Endothelial cell of umbilical vein (primary cell): ENCODE measurements around the gene KIAA1549. TPM values are rescaled to one million over a fixed set of nuclear protein-coding genes. Genes with fewer than 3 reads are reported as not detected.

Experiments used
- BruUV-seq: library from RNA; stranded (reverse); fragments of 400-500 nt; replicated peaks from 2 replicates; lab custom pipeline; 2021; lab: Mats Ljungman, UMichigan
- CTCF ChIA-PET: fragments of 300-600, 350-600 bp; sonication (Branson Sonifier 250); formaldehyde crosslinking; loops from one replicate; lab custom pipeline; 2021; ENCODE audit warnings: antibody characterized with exemption, inconsistent platforms; lab: Charles Lee
- POLR2A ChIA-PET: fragments of 300-600, 350-600 bp; sonication (Branson Sonifier 250); formaldehyde crosslinking; loops from one replicate; lab custom pipeline; 2021; ENCODE audit warnings: antibody characterized with exemption, inconsistent platforms; lab: Charles Lee
- DNase-seq: peaks from one replicate; pipeline ENCODE4 v3.0.0-alpha.2; 2011; ENCODE audit warnings: low read depth, low spot score
- FAIRE-seq: peaks from 2 replicates; lab custom pipeline; 2011; peaks lifted over from hg19 to GRCh38; lab: Jason Lieb, UNC
- H2AFZ ChIP-seq: 2 replicates; pipeline ENCODE4 v1.6.0; 2012; ENCODE audit warnings: low read depth, low read length, control low read depth, inconsistent platforms
- H3K27ac ChIP-seq: 2 replicates; pipeline ENCODE4 v1.5.1; 2011; ENCODE audit warnings: low read depth, mild to moderate bottlenecking, control low read depth, low read length, moderate library complexity; ENCODE audit not compliant: insufficient read depth
- H3K27me3 ChIP-seq, 2 experiments: 2 replicates each; pipeline versions ENCODE4 v1.6.0 to v1.6.1; 2011; ENCODE audit warnings: low read length in 2 of 2, mixed read lengths in 1 of 2; ENCODE audit not compliant: control insufficient read depth in 2 of 2, insufficient read depth in 2 of 2
- H3K36me3 ChIP-seq, 2 experiments: 2 replicates in 1 of 2; 3 replicates in 1 of 2; pipeline ENCODE4 v1.5.1; 2011; ENCODE audit warnings: low read length in 2 of 2, mild to moderate bottlenecking in 1 of 2, moderate library complexity in 1 of 2; ENCODE audit not compliant: control insufficient read depth in 2 of 2, insufficient read depth in 2 of 2; ENCODE audit errors: extremely low read depth in 1 of 2
- H3K4me1 ChIP-seq: 3 replicates; pipeline ENCODE4 v1.5.1; 2011; ENCODE audit warnings: mild to moderate bottlenecking, low read length; ENCODE audit not compliant: control insufficient read depth, insufficient read depth; ENCODE audit errors: extremely low read depth
- H3K4me2 ChIP-seq: 2 replicates; pipeline ENCODE4 v1.6.1; 2011; ENCODE audit warnings: low read length, control low read depth, mixed read lengths; ENCODE audit not compliant: insufficient read depth
- H3K4me3 ChIP-seq, 3 experiments: fragments of 200-600 bp in 1 of 3; sonication (generic), shearing (Covaris generic) in 1 of 3; replicated peaks in 1 of 3; 2 replicates each; pipeline ENCODE4 v1.5.1; 2011 to 2016; ENCODE audit warnings: control low read depth in 3 of 3, low read length in 3 of 3, mild to moderate bottlenecking in 2 of 3, inconsistent platforms in 1 of 3, low read depth in 1 of 3, moderate library complexity in 1 of 3; ENCODE audit not compliant: insufficient read depth in 1 of 3
- H3K79me2 ChIP-seq: 2 replicates; pipeline ENCODE4 v1.6.0; 2012; ENCODE audit warnings: low read length, inconsistent platforms; ENCODE audit not compliant: control insufficient read depth, insufficient read depth
- H3K9ac ChIP-seq: replicated peaks from 2 replicates; pipeline ENCODE3; 2011; ENCODE audit warnings: low read length, control low read depth; ENCODE audit not compliant: insufficient read depth; ENCODE audit errors: extremely low read depth
- H3K9me1 ChIP-seq: replicated peaks from 3 replicates; pipeline ENCODE4 v1.6.0; 2011; ENCODE audit warnings: mild to moderate bottlenecking, low read length; ENCODE audit not compliant: control insufficient read depth, insufficient read depth; ENCODE audit errors: extremely low read depth
- H3K9me3 ChIP-seq: replicated peaks from 2 replicates; pipeline ENCODE4 v1.5.1; 2012; ENCODE audit warnings: low read length, inconsistent platforms; ENCODE audit not compliant: control insufficient read depth, insufficient read depth
- H4K20me1 ChIP-seq: replicated peaks from 2 replicates; pipeline ENCODE3; 2011; ENCODE audit warnings: mild to moderate bottlenecking, low read length; ENCODE audit not compliant: control insufficient read depth, insufficient read depth; ENCODE audit errors: extremely low read depth
- CTCF ChIP-seq, 2 donors: IDR thresholded peaks; 1 replicate in 1 of 2; 2 replicates in 1 of 2; pipeline ENCODE4 v1.5.1; 2011; ENCODE audit warnings: low read length in 2 of 2, mild to moderate bottlenecking in 2 of 2, moderate library complexity in 2 of 2, control low read depth in 1 of 2, inconsistent platforms in 1 of 2, low read depth in 1 of 2; ENCODE audit not compliant: insufficient read depth in 1 of 2; ENCODE audit errors: extremely low read depth in 1 of 2
- EZH2 ChIP-seq: IDR thresholded peaks from 2 replicates; pipeline ENCODE4 v1.6.1; 2012; ENCODE audit warnings: borderline replicate concordance, low read depth, mild to moderate bottlenecking, moderate library complexity, low read length, inconsistent platforms; ENCODE audit not compliant: severe bottlenecking
- FOS ChIP-seq: IDR thresholded peaks from 2 replicates; pipeline ENCODE4 v1.6.1; 2011; ENCODE audit warnings: mild to moderate bottlenecking, low read length, moderate library complexity, borderline replicate concordance; ENCODE audit not compliant: insufficient read depth
- GATA2 ChIP-seq: IDR thresholded peaks from 2 replicates; pipeline ENCODE4 v1.7.0; 2011; ENCODE audit warnings: low read depth, mild to moderate bottlenecking, moderate library complexity, mixed read lengths, low read length; ENCODE audit not compliant: insufficient read length, insufficient read depth
- MAX ChIP-seq: IDR thresholded peaks from 2 replicates; pipeline ENCODE4 v1.6.1; 2011; ENCODE audit not compliant: insufficient read depth, insufficient read length
- MYC ChIP-seq: IDR thresholded peaks from one replicate; pipeline ENCODE4 v1.6.1; 2011; ENCODE audit warnings: mild to moderate bottlenecking, low read depth, low read length
- POLR2A ChIP-seq: IDR thresholded peaks from 2 replicates; pipeline ENCODE4 v1.6.1; 2012; ENCODE audit warnings: low read depth, mild to moderate bottlenecking, control low read depth, low read length
- POLR2AphosphoS5 ChIP-seq: IDR thresholded peaks from 2 replicates; pipeline ENCODE4 v1.6.1; 2012; ENCODE audit warnings: low read depth, mild to moderate bottlenecking, control low read depth, low read length, moderate library complexity; ENCODE audit not compliant: insufficient read depth
- dilution Hi-C: fragments of 300-500 bp; cut with MboI; formaldehyde crosslinking; loops from one replicate; pipeline ENCODE4 v1.15.0; 2019; ENCODE audit warnings: low sequenced_read_pairs; ENCODE audit not compliant: extremely low pct_ligation_motif_present
- intact Hi-C: fragments of 100-400 bp; cut with micrococcal nuclease; formaldehyde crosslinking; loops from one replicate; pipeline ENCODE4 v1.10.0; 2022
- polyA plus RNA-seq, 4 experiments: library from polyadenylated mRNA; depleted of rRNA in 3 of 4; stranded (reverse) in 3 of 4; unstranded in 1 of 4; fragments of >200 nt; gene quantifications; 2 replicates each; pipeline versions ENCODE4 v1.2.1 to v1.2.3, GENCODE V29; 2011 to 2012; ENCODE audit warnings: missing spikeins in 1 of 4
- total RNA-seq: library from RNA; stranded (reverse); gene quantifications from 2 replicates; pipeline ENCODE4 v1.2.3, GENCODE V29; 2021

The KIAA1549 gene
- total and polyA plus RNA-seq, 2 donors (not counting 3 experiments of a cell fraction or from before 2014, with no cell fraction given) = 4.6 to 10.9 TPM

DNA sequence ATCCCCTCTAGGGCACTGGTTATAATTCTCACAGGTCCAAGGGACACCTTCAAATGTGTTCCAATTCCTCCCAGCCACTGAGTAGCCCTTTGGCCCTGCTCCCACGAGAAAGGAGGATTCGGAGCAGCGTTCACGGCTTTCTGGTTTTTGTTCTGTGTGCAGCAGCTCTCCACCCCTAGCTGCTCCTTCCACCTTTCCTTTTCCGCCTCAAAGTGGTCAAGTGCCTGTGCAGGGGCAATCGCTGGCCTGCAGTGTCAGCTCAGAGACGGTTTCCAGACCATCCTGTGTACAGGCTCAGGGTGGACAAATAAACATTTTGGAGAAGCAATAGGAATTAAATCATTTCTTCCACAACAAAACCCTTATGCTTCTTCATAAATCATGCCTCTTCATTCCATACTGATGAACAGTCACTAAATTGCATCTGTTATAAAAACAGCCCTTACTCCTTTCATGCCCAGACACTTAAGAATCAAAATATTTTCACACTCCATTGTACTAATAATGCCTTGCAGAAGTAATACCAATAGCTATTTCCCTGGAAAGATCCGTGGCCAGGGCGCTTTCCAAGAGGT lies 1.1 kb downstream of the KIAA1549 start:
- Histone ChIP-seq H3K9me3 (no peaks in the 10 kb centered on the region), H3K79me2 (peaks cover 29% of the 10 kb centered on the region), H3K36me3 (no peaks in the 10 kb centered on the region), H3K4me1 (peaks cover 24% of the 10 kb centered on the region), H3K27ac (no peak overlapping the region), H3K9me1 (no peaks in the 10 kb centered on the region), H4K20me1 (no peaks in the 10 kb centered on the region), H3K4me2 (peak overlapping the region; percentile 69), H3K9ac (peak overlapping the region; percentile 65), H3K27me3 (no peaks in the 10 kb centered on the region), H3K4me3 (peak overlapping the region; percentile 59 to 93 (median 72)), H2AFZ (no peak overlapping the region)
- TF ChIP-seq CTCF (IDR thresholded peaks at IDR 0.05; ENCODE audit: extremely low read depth in 1 of 2, insufficient read depth in 1 of 2, low read depth in 1 of 2, low read length in 2 of 2) = no peak
- TF ChIP-seq POLR2A = no peak
- TF ChIP-seq MAX = no peak
- TF ChIP-seq EZH2 = no peak
- TF ChIP-seq MYC = no peak
- TF ChIP-seq FOS = no peak
- TF ChIP-seq POLR2AphosphoS5 = no peak
- no peak for TF ChIP-seq GATA2
- intact Hi-C loops (loop anchor here (1.0 kb wide), 1 partner anchor 45 kb away; no protein-coding TSS in a partner anchor), dilution Hi-C loops (no loop called here)
- FAIRE-seq (no peak), DNase-seq (peak; percentile 8)
- POLR2A ChIA-PET = interaction anchor here (0.6 kb wide), 1 partner anchor 131 kb away, joined by 3 read pairs; no protein-coding TSS in a partner anchor
- CTCF ChIA-PET = interaction anchor here (0.9 to 5.5 kb wide), 7 partner anchors 10 to 94 kb away, joined by 3 to 117 read pairs (median 6); no protein-coding TSS in a partner anchor
- BruUV-seq = no TSS peak
